HCT116 (cell line): ENCODE results near the gene CSF1R. TPM values are rescaled to one million over a fixed set of nuclear protein-coding genes. Genes with fewer than 3 reads are reported as not detected.

Experiments
- ATAC-seq: fragments of 200-7000 bp; cut with Tn5 transposase; 2 replicates; pipeline ENCODE4 v1.9.1; 2020; ENCODE audit warnings: mild to moderate bottlenecking, moderate library complexity
- BruUV-seq: library from RNA; stranded (reverse); fragments of 400-500 nt; replicated peaks from 2 replicates; lab custom pipeline; 2021; lab: Mats Ljungman, UMichigan
- CTCF ChIA-PET: fragments of 300-600 bp; sonication (Branson Sonifier 250); formaldehyde crosslinking; loops from one replicate; lab custom pipeline; 2021; ENCODE audit warnings: antibody characterized with exemption; lab: Charles Lee
- POLR2A ChIA-PET: fragments of 300-600, 350-600 bp; sonication (Branson Sonifier 250); formaldehyde crosslinking; loops from one replicate; lab custom pipeline; 2021; ENCODE audit warnings: antibody characterized with exemption; lab: Charles Lee
- RAD21 ChIA-PET, 2 experiments: fragments of 300-600 bp; sonication (Branson Sonifier 250); formaldehyde crosslinking; loops; one replicate each; lab custom pipeline; 2023; ENCODE audit warnings: low total read pairs in 2 of 2; ENCODE audit not compliant: uncharacterized antibody in 2 of 2, unreplicated experiment in 2 of 2, low non-redundant PET in 1 of 2; lab: Charles Lee
- DNase-seq: peaks from one replicate; pipeline ENCODE4 v3.0.0-alpha.2; 2010; ENCODE audit warnings: low read depth, low spot score
- H2AFZ ChIP-seq: fragments of 200-600 bp; shearing (Covaris generic), sonication (generic); 2 replicates; pipeline ENCODE4 v1.6.1; 2017; ENCODE audit warnings: low read depth, mixed run types, mixed read lengths, antibody characterized with exemption, low read length; ENCODE audit not compliant: poor library complexity, severe bottlenecking
- H3K27ac ChIP-seq: 2 replicates; pipeline ENCODE4 v1.5.1; 2012; ENCODE audit warnings: low read depth, low read length
- H3K27me3 ChIP-seq: fragments of 200-600 bp; sonication (generic); 2 replicates; pipeline ENCODE4 v1.6.1; 2016; ENCODE audit warnings: mixed run types, low read length, mixed read lengths; ENCODE audit not compliant: insufficient read depth
- H3K36me3 ChIP-seq, 2 experiments: fragments of 200-500 bp in 1 of 2; fragments of 200-600 bp in 1 of 2; sonication (Bioruptor generic) in 1 of 2; sonication (generic) in 1 of 2; 2 replicates each; pipeline versions ENCODE4 v1.5.1 to v1.6.1; 2014 to 2016; ENCODE audit warnings: low read length in 2 of 2, inconsistent platforms in 1 of 2, mixed read lengths in 1 of 2, mixed run types in 1 of 2; ENCODE audit not compliant: insufficient read depth in 2 of 2, control insufficient read depth in 1 of 2
- H3K4me1 ChIP-seq, 2 experiments: fragments of 200-600 bp in 1 of 2; sonication (generic) in 1 of 2; 2 replicates each; pipeline versions ENCODE4 v1.5.1 to v1.6.1; 2012 to 2017; ENCODE audit warnings: low read length in 2 of 2, inconsistent platforms in 1 of 2, mild to moderate bottlenecking in 1 of 2, mixed read lengths in 1 of 2, mixed run types in 1 of 2, moderate library complexity in 1 of 2; ENCODE audit not compliant: insufficient read depth in 2 of 2, control insufficient read depth in 1 of 2
- H3K4me2 ChIP-seq: fragments of 200-600 bp; sonication (generic); 2 replicates; pipeline ENCODE4 v1.6.1; 2017; ENCODE audit warnings: mixed run types, low read length, mixed read lengths
- H3K4me3 ChIP-seq, 2 experiments: fragments of 200-600 bp in 1 of 2; sonication (generic) in 1 of 2; replicated peaks in 1 of 2; 2 replicates each; pipeline ENCODE4 v1.5.1; 2011 to 2016; ENCODE audit warnings: low read length in 2 of 2, control low read depth in 1 of 2, low read depth in 1 of 2, mild to moderate bottlenecking in 1 of 2, mixed read lengths in 1 of 2, mixed run types in 1 of 2
- H3K79me2 ChIP-seq: fragments of 200-600 bp; sonication (generic); 2 replicates; pipeline ENCODE4 v1.6.1; 2017; ENCODE audit warnings: mild to moderate bottlenecking, mixed run types, low read length, moderate library complexity, mixed read lengths; ENCODE audit not compliant: insufficient read depth
- H3K9ac ChIP-seq: fragments of 200-600 bp; sonication (generic); 2 replicates; pipeline ENCODE4 v1.6.1; 2016; ENCODE audit warnings: low read length, mixed read lengths
- H3K9me2 ChIP-seq: fragments of 200-600 bp; sonication (generic), shearing (Covaris generic); 2 replicates; pipeline ENCODE4 v1.6.1; 2017; ENCODE audit warnings: mixed run types, mild to moderate bottlenecking, moderate library complexity; ENCODE audit not compliant: insufficient read depth
- H3K9me3 ChIP-seq, 2 experiments: fragments of 200-500 bp in 1 of 2; fragments of 200-600 bp in 1 of 2; sonication (Bioruptor generic) in 1 of 2; sonication (generic) in 1 of 2; 2 replicates each; pipeline ENCODE4 v1.6.1; 2014 to 2017; ENCODE audit warnings: low read length in 2 of 2, mixed read lengths in 2 of 2, inconsistent platforms in 1 of 2, low read depth in 1 of 2, mild to moderate bottlenecking in 1 of 2, mixed run types in 1 of 2, moderate library complexity in 1 of 2; ENCODE audit not compliant: control insufficient read depth in 1 of 2, insufficient read depth in 1 of 2
- H4K20me1 ChIP-seq: fragments of 200-600 bp; sonication (generic), shearing (Covaris generic); 2 replicates; pipeline ENCODE4 v1.6.1; 2017; ENCODE audit warnings: mixed run types, mild to moderate bottlenecking, moderate library complexity; ENCODE audit not compliant: insufficient read depth
- CBX3 ChIP-seq: IDR thresholded peaks from 2 replicates; pipeline ENCODE4 v1.6.1; 2012; ENCODE audit warnings: low read depth
- EGR1 ChIP-seq: IDR thresholded peaks from 2 replicates; pipeline ENCODE4 v1.6.1; 2012; ENCODE audit warnings: low read depth
- ELF1 ChIP-seq: IDR thresholded peaks from 2 replicates; pipeline ENCODE4 v1.6.1; 2012; ENCODE audit warnings: low read depth, borderline replicate concordance
- EZH2 ChIP-seq: fragments of 200-600 bp; sonication (generic); IDR thresholded peaks from 2 replicates; pipeline ENCODE4 v1.6.1; 2017; ENCODE audit warnings: antibody characterized with exemption, mixed run types
- EZH2phosphoT487 ChIP-seq: fragments of 200-600 bp; IDR thresholded peaks from 2 replicates; pipeline ENCODE4 v1.6.1; 2018; ENCODE audit warnings: antibody characterized with exemption, borderline replicate concordance
- JUND ChIP-seq: IDR thresholded peaks from 2 replicates; pipeline ENCODE4 v1.6.1; 2012
- POLR2A ChIP-seq: IDR thresholded peaks from 2 replicates; pipeline ENCODE4 v1.7.0; 2011; ENCODE audit warnings: borderline replicate concordance; ENCODE audit not compliant: insufficient read depth, insufficient read length; ENCODE audit errors: extremely low read depth
- POLR2AphosphoS5 ChIP-seq: IDR thresholded peaks from 2 replicates; pipeline ENCODE4 v1.6.1; 2011; ENCODE audit warnings: mild to moderate bottlenecking, low read depth, low read length, moderate library complexity
- RAD21 ChIP-seq: IDR thresholded peaks from 2 replicates; pipeline ENCODE4 v1.6.1; 2012; ENCODE audit warnings: low read depth, mild to moderate bottlenecking
- REST ChIP-seq: IDR thresholded peaks from 2 replicates; pipeline ENCODE4 v1.6.1; 2012; ENCODE audit warnings: low read depth
- SIN3A ChIP-seq: IDR thresholded peaks from 2 replicates; pipeline ENCODE4 v1.6.1; 2012; ENCODE audit warnings: low read depth
- SP1 ChIP-seq: IDR thresholded peaks from 2 replicates; pipeline ENCODE4 v1.6.1; 2012; ENCODE audit warnings: low read depth
- SRF ChIP-seq: IDR thresholded peaks from 2 replicates; pipeline ENCODE4 v1.6.1; 2012; ENCODE audit warnings: low read depth
- TCF7L2 ChIP-seq: IDR thresholded peaks from 2 replicates; pipeline ENCODE4 v1.7.0; 2011; ENCODE audit warnings: borderline replicate concordance, inconsistent platforms; ENCODE audit not compliant: insufficient read depth, insufficient read length; ENCODE audit errors: extremely low read depth
- ZFX ChIP-seq: fragments of 450-650 bp; IDR thresholded peaks from 2 replicates; pipeline ENCODE4 v1.6.1; 2017
- ZNF274 ChIP-seq: fragments of 200-500 bp; sonication (Bioruptor generic); IDR thresholded peaks from 2 replicates; pipeline ENCODE4 v1.6.1; 2014; ENCODE audit warnings: mild to moderate bottlenecking, low read depth, low read length, inconsistent platforms
- intact Hi-C: fragments of 100-400 bp; cut with micrococcal nuclease; formaldehyde crosslinking; loops from 2 replicates; pipeline ENCODE4 v1.10.0; 2022
- total RNA-seq: library from RNA; stranded (reverse); gene quantifications from one replicate; pipeline ENCODE4 v1.2.1, GENCODE V29; 2021; ENCODE audit not compliant: unreplicated experiment
- TF ChIP-seq, protein P1 (sequence below): IDR thresholded peaks from 2 replicates; pipeline ENCODE4 v1.6.1; 2012
- TF ChIP-seq, protein P2 (sequence below), 3 experiments: fragments of 200-600 bp in 1 of 3; sonication (generic) in 1 of 3; IDR thresholded peaks in 2 of 3; conservative IDR thresholded peaks in 1 of 3; 2 replicates each; pipeline ENCODE4 v1.5.1; 2012 to 2017; ENCODE audit warnings: low read depth in 2 of 3, low read length in 2 of 3, antibody characterized with exemption in 1 of 3, borderline replicate concordance in 1 of 3, control low read depth in 1 of 3, mild to moderate bottlenecking in 1 of 3, mixed read lengths in 1 of 3, mixed run types in 1 of 3, moderate library complexity in 1 of 3; ENCODE audit not compliant: insufficient read depth in 1 of 3
- TF ChIP-seq, protein P3 (sequence below): IDR thresholded peaks from 2 replicates; pipeline ENCODE4 v1.6.1; 2012

The CSF1R gene
- total RNA-seq, 1 experiment from 2014 or later, result 0.17 TPM

DNA sequence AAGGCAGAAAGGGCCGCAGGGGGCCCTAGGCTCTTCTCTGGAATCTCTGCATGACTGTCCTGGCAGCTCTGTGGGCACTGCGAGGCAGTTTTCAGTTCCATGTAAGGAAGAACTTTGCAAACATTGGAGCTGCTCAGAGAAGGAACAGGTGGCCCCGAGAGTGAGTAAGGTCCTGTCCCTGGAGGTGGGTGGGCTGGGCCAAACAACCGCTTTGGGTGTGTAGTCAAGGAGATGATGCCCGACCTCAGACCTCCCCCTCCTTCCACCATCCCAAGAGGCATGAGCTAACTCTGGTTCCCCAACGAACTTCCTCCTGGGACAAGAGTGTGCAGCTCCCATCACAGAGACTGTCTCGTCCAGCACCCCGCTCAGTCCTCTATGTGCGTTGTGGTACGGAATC lies 20.5 kb downstream of the CSF1R start:
- BruUV-seq, result no TSS peak

More for the DNA sequence above, 20.5 kb downstream of the CSF1R start:
- Histone ChIP-seq H3K36me3 (no peaks in the 10 kb centered on the region), H2AFZ (no peak overlapping the region), H3K27me3 (no peaks in the 10 kb centered on the region), H3K4me1 (peaks cover 0 to 3% of the 10 kb centered on the region in 2 experiments; a peak in 1 of 4 replicates), H3K4me3 (no peak overlapping the region), H3K9me2 (no peaks in the 10 kb centered on the region), H3K27ac (no peak overlapping the region), H3K9ac (no peak overlapping the region), H3K4me2 (no peak overlapping the region), H4K20me1 (no peaks in the 10 kb centered on the region), H3K9me3 (no peaks in the 10 kb centered on the region), H3K79me2 (no peaks in the 10 kb centered on the region)
- POLR2A ChIA-PET, result no interaction called here
- DNase-seq, result no peak
- no peak for ATAC-seq
- CTCF ChIA-PET, result interaction anchor here (1.0 kb wide), 1 partner anchor 10 kb away, joined by 3 read pairs; no protein-coding TSS in a partner anchor
- TF ChIP-seq ELF1, result no peak
- no peak for TF ChIP-seq SRF
- no peak for TF ChIP-seq TCF7L2
- no peak for TF ChIP-seq EZH2phosphoT487
- no peak for TF ChIP-seq POLR2A
- no peak for TF ChIP-seq EZH2
- no peak for TF ChIP-seq REST
- no peak for TF ChIP-seq ZFX
- no peak for TF ChIP-seq RAD21
- no peak for TF ChIP-seq JUND
- no peak for TF ChIP-seq EGR1
- TF ChIP-seq SIN3A, result no peak
- TF ChIP-seq CBX3, result no peak
- no peak for TF ChIP-seq POLR2AphosphoS5
- TF ChIP-seq ZNF274, result no peak
- TF ChIP-seq, protein P1, sequence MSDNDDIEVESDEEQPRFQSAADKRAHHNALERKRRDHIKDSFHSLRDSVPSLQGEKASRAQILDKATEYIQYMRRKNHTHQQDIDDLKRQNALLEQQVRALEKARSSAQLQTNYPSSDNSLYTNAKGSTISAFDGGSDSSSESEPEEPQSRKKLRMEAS, result no peak
- TF ChIP-seq, protein P2, sequence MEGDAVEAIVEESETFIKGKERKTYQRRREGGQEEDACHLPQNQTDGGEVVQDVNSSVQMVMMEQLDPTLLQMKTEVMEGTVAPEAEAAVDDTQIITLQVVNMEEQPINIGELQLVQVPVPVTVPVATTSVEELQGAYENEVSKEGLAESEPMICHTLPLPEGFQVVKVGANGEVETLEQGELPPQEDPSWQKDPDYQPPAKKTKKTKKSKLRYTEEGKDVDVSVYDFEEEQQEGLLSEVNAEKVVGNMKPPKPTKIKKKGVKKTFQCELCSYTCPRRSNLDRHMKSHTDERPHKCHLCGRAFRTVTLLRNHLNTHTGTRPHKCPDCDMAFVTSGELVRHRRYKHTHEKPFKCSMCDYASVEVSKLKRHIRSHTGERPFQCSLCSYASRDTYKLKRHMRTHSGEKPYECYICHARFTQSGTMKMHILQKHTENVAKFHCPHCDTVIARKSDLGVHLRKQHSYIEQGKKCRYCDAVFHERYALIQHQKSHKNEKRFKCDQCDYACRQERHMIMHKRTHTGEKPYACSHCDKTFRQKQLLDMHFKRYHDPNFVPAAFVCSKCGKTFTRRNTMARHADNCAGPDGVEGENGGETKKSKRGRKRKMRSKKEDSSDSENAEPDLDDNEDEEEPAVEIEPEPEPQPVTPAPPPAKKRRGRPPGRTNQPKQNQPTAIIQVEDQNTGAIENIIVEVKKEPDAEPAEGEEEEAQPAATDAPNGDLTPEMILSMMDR (IDR thresholded peaks at IDR 0.05 in 2 of 3, conservative IDR thresholded peaks at IDR 0.05 in 1 of 3; ENCODE audit: borderline replicate concordance in 1 of 3, insufficient read depth in 1 of 3, low read depth in 2 of 3, low read length in 2 of 3), result no peak
- no peak for TF ChIP-seq SP1
- TF ChIP-seq, protein P3, sequence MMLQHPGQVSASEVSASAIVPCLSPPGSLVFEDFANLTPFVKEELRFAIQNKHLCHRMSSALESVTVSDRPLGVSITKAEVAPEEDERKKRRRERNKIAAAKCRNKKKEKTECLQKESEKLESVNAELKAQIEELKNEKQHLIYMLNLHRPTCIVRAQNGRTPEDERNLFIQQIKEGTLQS, result no peak
- intact Hi-C loops, result no loop called here
- RAD21 ChIA-PET, result no interaction called here
